Measurements from ENCODE around the gene EXOC4. TPM values are rescaled to one million over a fixed set of nuclear protein-coding genes. Genes with fewer than 3 reads are reported as not detected.

Gene EXOC4
- total RNA-seq, 1 donor from 2014 or later, result 41.3 TPM

- DNase-seq (ENCODE audit: low read depth), result no peak
- H3K4me3 ChIP-seq (ENCODE audit: low read depth, low read length), result no peak overlapping the region
- TF ChIP-seq CTCF (conservative IDR thresholded peaks at IDR 0.05; ENCODE audit: low read depth, low read length), result no peak
These were observed 158.5 kb downstream of the EXOC4 start for GRCh38 chr7:133411395-133411794.

- DNase-seq (ENCODE audit: low read depth), result no peak
- H3K4me3 ChIP-seq (ENCODE audit: low read depth, low read length), result no peak overlapping the region
- TF ChIP-seq CTCF (conservative IDR thresholded peaks at IDR 0.05; ENCODE audit: low read depth, low read length), result no peak
These were observed 160.1 kb downstream of the EXOC4 start for GRCh38 chr7:133412942-133413341.

GRCh38 chr7:133419041-133419440, 166.2 kb downstream of the EXOC4 start:
- DNase-seq (ENCODE audit: low read depth), result no peak
- no peak for TF ChIP-seq CTCF (conservative IDR thresholded peaks at IDR 0.05; ENCODE audit: low read depth, low read length)
- H3K4me3 ChIP-seq (ENCODE audit: low read depth, low read length), result no peak overlapping the region

GRCh38 chr7:133423618-133424017, 170.7 kb downstream of the EXOC4 start:
- no peak for DNase-seq (ENCODE audit: low read depth)

GRCh38 chr7:133428326-133428725, 175.4 kb downstream of the EXOC4 start:
- TF ChIP-seq CTCF (conservative IDR thresholded peaks at IDR 0.05; ENCODE audit: low read depth, low read length), result no peak
- no peak for DNase-seq (ENCODE audit: low read depth)
- H3K4me3 ChIP-seq (ENCODE audit: low read depth, low read length), result no peak overlapping the region

More at GRCh38 chr7:133423618-133424017, 170.7 kb downstream of the EXOC4 start:
- no peak overlapping the region for H3K4me3 ChIP-seq (ENCODE audit: low read depth, low read length)
- TF ChIP-seq CTCF (conservative IDR thresholded peaks at IDR 0.05; ENCODE audit: low read depth, low read length), result no peak

GRCh38 chr7:133428876-133429275, 176.0 kb downstream of the EXOC4 start:
- DNase-seq (ENCODE audit: low read depth), result no peak
- no peak for TF ChIP-seq CTCF (conservative IDR thresholded peaks at IDR 0.05; ENCODE audit: low read depth, low read length)
- no peak overlapping the region for H3K4me3 ChIP-seq (ENCODE audit: low read depth, low read length)

GRCh38 chr7:133429371-133429770, 176.5 kb downstream of the EXOC4 start:
- DNase-seq (ENCODE audit: low read depth), result no peak
- no peak for TF ChIP-seq CTCF (conservative IDR thresholded peaks at IDR 0.05; ENCODE audit: low read depth, low read length)
- no peak overlapping the region for H3K4me3 ChIP-seq (ENCODE audit: low read depth, low read length)
